ENCODE measurements around the gene STAG2.

Gene STAG2

GRCh38 chrX:124005228-124005627 lies 43.7 kb downstream of the STAG2 start:
- no peaks in the 10 kb centered on the region for H3K9me3 ChIP-seq (ENCODE audit: severe bottlenecking)
- TF ChIP-seq CTCF (IDR thresholded peaks at IDR 0.05; ENCODE audit: low read depth, low read length), result no peak
- H3K27me3 ChIP-seq (ENCODE audit: insufficient read depth, low read depth, severe bottlenecking), result no peaks in the 10 kb centered on the region
- no peak overlapping the region for H3K4me3 ChIP-seq (ENCODE audit: low read depth, low read length)
- DNase-seq, result no peak
- no peak overlapping the region for H3K27ac ChIP-seq
- no peaks in the 10 kb centered on the region for H3K36me3 ChIP-seq

GRCh38 chrX:124010157-124010556 lies 48.7 kb downstream of the STAG2 start:
- H3K36me3 ChIP-seq, result no peaks in the 10 kb centered on the region
- no peaks in the 10 kb centered on the region for H3K27me3 ChIP-seq (ENCODE audit: insufficient read depth, low read depth, severe bottlenecking)
- no peaks in the 10 kb centered on the region for H3K9me3 ChIP-seq (ENCODE audit: severe bottlenecking)
- no peak for DNase-seq
- H3K4me3 ChIP-seq (ENCODE audit: low read depth, low read length), result no peak overlapping the region
- no peak overlapping the region for H3K27ac ChIP-seq
- TF ChIP-seq CTCF (IDR thresholded peaks at IDR 0.05; ENCODE audit: low read depth, low read length), result no peak

- Histone ChIP-seq H3K27ac (no peak overlapping the region), H3K27me3 (ENCODE audit: insufficient read depth, low read depth, severe bottlenecking) (no peaks in the 10 kb centered on the region), H3K4me3 (ENCODE audit: low read depth, low read length) (no peak overlapping the region), H3K36me3 (no peaks in the 10 kb centered on the region), H3K9me3 (ENCODE audit: severe bottlenecking) (no peaks in the 10 kb centered on the region)
- TF ChIP-seq CTCF (IDR thresholded peaks at IDR 0.05; ENCODE audit: low read depth, low read length), result no peak
- no peak for DNase-seq
Observed at GRCh38 chrX:124010566-124010965, 49.1 kb downstream of the STAG2 start.

GRCh38 chrX:124015721-124016120 lies 54.2 kb downstream of the STAG2 start:
- Histone ChIP-seq H3K4me3 (ENCODE audit: low read depth, low read length) (no peak overlapping the region), H3K36me3 (no peaks in the 10 kb centered on the region), H3K27me3 (ENCODE audit: insufficient read depth, low read depth, severe bottlenecking) (no peaks in the 10 kb centered on the region), H3K27ac (no peak overlapping the region), H3K9me3 (ENCODE audit: severe bottlenecking) (no peaks in the 10 kb centered on the region)
- DNase-seq, result no peak
- no peak for TF ChIP-seq CTCF (IDR thresholded peaks at IDR 0.05; ENCODE audit: low read depth, low read length)

- Histone ChIP-seq H3K27me3 (ENCODE audit: insufficient read depth, low read depth, severe bottlenecking) (no peaks in the 10 kb centered on the region), H3K27ac (no peak overlapping the region), H3K9me3 (ENCODE audit: severe bottlenecking) (no peaks in the 10 kb centered on the region), H3K36me3 (no peaks in the 10 kb centered on the region), H3K4me3 (ENCODE audit: low read depth, low read length) (no peak overlapping the region)
- no peak for DNase-seq
- TF ChIP-seq CTCF (IDR thresholded peaks at IDR 0.05; ENCODE audit: low read depth, low read length), result no peak
Observed at GRCh38 chrX:124016825-124017224, 55.3 kb downstream of the STAG2 start.

- Histone ChIP-seq H3K4me3 (ENCODE audit: low read depth, low read length) (no peak overlapping the region), H3K36me3 (no peaks in the 10 kb centered on the region), H3K27me3 (ENCODE audit: insufficient read depth, low read depth, severe bottlenecking) (no peaks in the 10 kb centered on the region), H3K27ac (no peak overlapping the region), H3K9me3 (ENCODE audit: severe bottlenecking) (no peaks in the 10 kb centered on the region)
- no peak for DNase-seq
- no peak for TF ChIP-seq CTCF (IDR thresholded peaks at IDR 0.05; ENCODE audit: low read depth, low read length)
Observed at GRCh38 chrX:124018023-124018422, 56.5 kb downstream of the STAG2 start.

All from WERI-Rb-1 (cell line).